ENCODE results near the gene SLC9A4. TPM values are rescaled to one million over a fixed set of nuclear protein-coding genes. Genes with fewer than 3 reads are reported as not detected.
A peak's percentile ranks its signal among the peaks of the same experiment; 100 is the strongest.

The SLC9A4 gene
- total RNA-seq, 1 donor from 2014 or later, result 0.11 TPM

DNA sequence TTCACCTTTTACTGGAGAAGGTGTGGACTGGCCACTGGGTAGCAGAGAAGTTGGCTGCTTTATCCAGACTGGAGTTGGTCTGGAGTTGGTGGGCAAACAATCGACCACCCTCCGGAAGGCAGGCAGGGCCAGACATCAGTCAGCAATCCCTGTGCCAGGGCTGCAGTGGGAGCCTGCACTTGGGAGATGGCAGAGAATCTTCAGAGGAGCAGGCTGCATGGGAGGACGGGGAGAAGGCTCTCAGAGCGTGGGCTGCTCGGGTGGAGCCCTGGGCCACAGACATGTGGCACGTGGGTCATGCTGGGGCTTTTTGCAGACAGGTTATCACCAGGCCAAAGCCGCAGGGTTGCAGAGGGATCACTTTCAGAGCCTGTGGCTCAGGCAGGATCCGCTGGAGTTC lies 29.6 kb downstream of the SLC9A4 start:
- intact Hi-C loops (cut with micrococcal nuclease), result no loop called here
- peaks cover 8% of the 10 kb centered on the region for H3K27me3 Mint-ChIP-seq
- H3K4me3 Mint-ChIP-seq, result no peak overlapping the region
- H3K4me1 Mint-ChIP-seq, result peaks cover 12% of the 10 kb centered on the region
- no peak for DNase-seq
- ChIA-PET CTCF (no interaction called here), POLR2A (no interaction called here)
- TF ChIP-seq CTCF (IDR thresholded peaks at IDR 0.05), result no peak
- no peaks in the 10 kb centered on the region for H3K9me3 Mint-ChIP-seq
- no peak overlapping the region for H3K27ac Mint-ChIP-seq
- no peaks in the 10 kb centered on the region for H3K36me3 Mint-ChIP-seq (ENCODE audit: low read depth)
- ATAC-seq (ENCODE audit: low read depth), result no peak

- intact Hi-C loops (cut with micrococcal nuclease), result no loop called here
- no peak overlapping the region for H3K4me3 Mint-ChIP-seq
- peaks cover 4% of the 10 kb centered on the region for H3K9me3 Mint-ChIP-seq
Measured at GRCh38 chr2:102504833-102505232, 31.8 kb downstream of the SLC9A4 start.

DNA sequence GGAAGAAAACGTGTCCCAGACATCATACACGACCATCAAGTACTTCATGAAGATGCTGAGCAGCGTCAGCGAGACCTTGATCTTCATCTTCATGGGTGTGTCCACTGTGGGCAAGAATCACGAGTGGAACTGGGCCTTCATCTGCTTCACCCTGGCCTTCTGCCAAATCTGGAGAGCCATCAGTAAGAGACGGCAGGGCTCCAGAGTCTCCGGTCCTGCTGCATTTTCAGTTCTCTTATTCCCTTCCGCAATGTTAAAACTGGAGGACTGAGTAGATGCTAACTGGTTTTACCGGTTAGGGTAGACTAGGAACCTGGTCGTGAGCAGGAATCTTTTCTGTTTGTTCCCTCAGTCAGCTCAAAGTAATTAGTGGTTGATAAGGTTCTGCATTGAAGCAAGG lies 32.3 kb downstream of the SLC9A4 start:
- no peak for TF ChIP-seq CTCF (IDR thresholded peaks at IDR 0.05)
- Mint-ChIP-seq H3K36me3 (ENCODE audit: low read depth) (no peaks in the 10 kb centered on the region), H3K9me3 (peaks cover 4% of the 10 kb centered on the region), H3K4me3 (no peak overlapping the region), H3K27ac (no peak overlapping the region), H3K27me3 (peaks cover 8% of the 10 kb centered on the region), H3K4me1 (peaks cover 15% of the 10 kb centered on the region)
- DNase-seq (no peak), ATAC-seq (ENCODE audit: low read depth) (no peak)
- ChIA-PET POLR2A (no interaction called here), CTCF (no interaction called here)
- intact Hi-C loops (cut with micrococcal nuclease), result no loop called here

More at GRCh38 chr2:102504833-102505232, 31.8 kb downstream of the SLC9A4 start:
- CTCF ChIA-PET, result no interaction called here
- no peak overlapping the region for H3K27ac Mint-ChIP-seq
- H3K36me3 Mint-ChIP-seq (ENCODE audit: low read depth), result no peaks in the 10 kb centered on the region
- ATAC-seq (ENCODE audit: low read depth) (no peak), DNase-seq (no peak)
- no peak for TF ChIP-seq CTCF (IDR thresholded peaks at IDR 0.05)
- peaks cover 13% of the 10 kb centered on the region for H3K4me1 Mint-ChIP-seq
- POLR2A ChIA-PET, result no interaction called here
- peaks cover 8% of the 10 kb centered on the region for H3K27me3 Mint-ChIP-seq

DNA sequence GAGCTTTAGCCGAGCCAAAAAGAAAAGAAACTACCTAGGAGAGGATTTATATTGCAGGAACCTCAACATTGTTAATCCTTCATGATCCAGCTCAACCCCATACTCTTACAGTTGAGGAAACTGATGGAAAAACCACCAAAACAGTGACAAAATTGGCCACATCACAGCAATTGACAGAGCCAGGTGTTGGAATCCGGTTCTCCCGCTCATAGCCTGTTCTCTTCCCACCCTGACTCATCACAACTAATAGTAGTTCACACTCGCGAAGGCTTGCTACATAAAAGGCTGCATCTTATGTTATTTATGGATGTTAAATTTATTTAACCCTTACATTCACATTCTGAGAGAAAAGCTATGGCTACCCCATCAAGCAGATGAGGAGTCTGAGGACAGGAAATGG lies 33.7 kb downstream of the SLC9A4 start:
- Mint-ChIP-seq H3K27me3 (peaks cover 5% of the 10 kb centered on the region), H3K36me3 (ENCODE audit: low read depth) (no peaks in the 10 kb centered on the region), H3K9me3 (peaks cover 4% of the 10 kb centered on the region), H3K4me3 (no peak overlapping the region), H3K4me1 (peaks cover 20% of the 10 kb centered on the region), H3K27ac (no peak overlapping the region)
- POLR2A ChIA-PET, result no interaction called here
- no peak for DNase-seq
- ATAC-seq (ENCODE audit: low read depth), result no peak
- TF ChIP-seq CTCF (IDR thresholded peaks at IDR 0.05), result no peak
- CTCF ChIA-PET, result interaction anchor here (1.0 to 1.3 kb wide), 2 partner anchors 33 to 107 kb away, joined by 3 read pairs; partner anchors contain the start of gene SLC9A4
- intact Hi-C loops (cut with micrococcal nuclease), result no loop called here

GRCh38 chr2:102508863-102509262 lies 35.8 kb downstream of the SLC9A4 start:
- POLR2A ChIA-PET, result interaction anchor here (1.0 to 1.4 kb wide), 2 partner anchors 11 to 228 kb away, joined by 3 to 4 read pairs; a partner anchor contains a TSS

More at GRCh38 chr2:102508863-102509262, 35.8 kb downstream of the SLC9A4 start:
- Mint-ChIP-seq H3K4me3 (peak overlapping the region; percentile 21), H3K9me3 (peaks cover 4% of the 10 kb centered on the region), H3K36me3 (ENCODE audit: low read depth) (no peaks in the 10 kb centered on the region), H3K4me1 (peaks cover 20% of the 10 kb centered on the region), H3K27me3 (peaks cover 9% of the 10 kb centered on the region), H3K27ac (peak overlapping the region; percentile 57)
- DNase-seq (no peak), ATAC-seq (ENCODE audit: low read depth) (peak; percentile 65)
- intact Hi-C loops (cut with micrococcal nuclease), result no loop called here
- CTCF ChIA-PET, result no interaction called here
- TF ChIP-seq CTCF (IDR thresholded peaks at IDR 0.05), result no peak
